ENCODE data around the gene SLIT3.

DNA sequence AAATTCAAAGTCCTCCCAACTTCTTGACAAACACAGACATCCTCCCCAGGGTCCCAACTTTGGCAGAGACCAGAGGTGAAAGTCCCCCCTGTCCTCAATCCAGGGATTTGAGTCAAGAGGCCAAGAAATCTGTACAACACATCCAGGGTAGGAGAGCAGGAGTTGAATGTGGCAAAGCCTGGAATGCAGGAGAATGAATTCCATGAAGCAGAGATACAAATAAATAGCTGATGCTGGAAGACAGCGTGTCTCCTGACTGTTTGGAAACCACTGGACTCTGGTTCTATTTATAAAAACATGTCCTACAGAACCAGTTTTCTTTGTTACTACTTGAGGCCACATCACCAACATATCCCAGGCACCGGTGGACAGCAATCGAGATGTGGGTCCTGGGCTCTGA, 43.7 kb upstream of the SLIT3 start:
- TF ChIP-seq, protein P1, sequence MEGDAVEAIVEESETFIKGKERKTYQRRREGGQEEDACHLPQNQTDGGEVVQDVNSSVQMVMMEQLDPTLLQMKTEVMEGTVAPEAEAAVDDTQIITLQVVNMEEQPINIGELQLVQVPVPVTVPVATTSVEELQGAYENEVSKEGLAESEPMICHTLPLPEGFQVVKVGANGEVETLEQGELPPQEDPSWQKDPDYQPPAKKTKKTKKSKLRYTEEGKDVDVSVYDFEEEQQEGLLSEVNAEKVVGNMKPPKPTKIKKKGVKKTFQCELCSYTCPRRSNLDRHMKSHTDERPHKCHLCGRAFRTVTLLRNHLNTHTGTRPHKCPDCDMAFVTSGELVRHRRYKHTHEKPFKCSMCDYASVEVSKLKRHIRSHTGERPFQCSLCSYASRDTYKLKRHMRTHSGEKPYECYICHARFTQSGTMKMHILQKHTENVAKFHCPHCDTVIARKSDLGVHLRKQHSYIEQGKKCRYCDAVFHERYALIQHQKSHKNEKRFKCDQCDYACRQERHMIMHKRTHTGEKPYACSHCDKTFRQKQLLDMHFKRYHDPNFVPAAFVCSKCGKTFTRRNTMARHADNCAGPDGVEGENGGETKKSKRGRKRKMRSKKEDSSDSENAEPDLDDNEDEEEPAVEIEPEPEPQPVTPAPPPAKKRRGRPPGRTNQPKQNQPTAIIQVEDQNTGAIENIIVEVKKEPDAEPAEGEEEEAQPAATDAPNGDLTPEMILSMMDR (IDR thresholded peaks at IDR 0.05): no peak
- no peak for TF ChIP-seq POLR2A (IDR thresholded peaks at IDR 0.05)
